Loucy (cell line): ENCODE measurements around the gene ZNF181.

Experiments used
- EZH2phosphoT487 ChIP-seq: fragments of 200-600 bp; IDR thresholded peaks from 2 replicates; pipeline ENCODE4 v1.6.1; 2018; ENCODE audit warnings: antibody characterized with exemption, mild to moderate bottlenecking, moderate library complexity, borderline replicate concordance
- TF ChIP-seq, protein P1 (sequence below): fragments of 200-600 bp; sonication (generic); conservative IDR thresholded peaks from 2 replicates; pipeline ENCODE4 v1.5.1; 2014; ENCODE audit warnings: mild to moderate bottlenecking, antibody characterized with exemption, low read length

DNA sequence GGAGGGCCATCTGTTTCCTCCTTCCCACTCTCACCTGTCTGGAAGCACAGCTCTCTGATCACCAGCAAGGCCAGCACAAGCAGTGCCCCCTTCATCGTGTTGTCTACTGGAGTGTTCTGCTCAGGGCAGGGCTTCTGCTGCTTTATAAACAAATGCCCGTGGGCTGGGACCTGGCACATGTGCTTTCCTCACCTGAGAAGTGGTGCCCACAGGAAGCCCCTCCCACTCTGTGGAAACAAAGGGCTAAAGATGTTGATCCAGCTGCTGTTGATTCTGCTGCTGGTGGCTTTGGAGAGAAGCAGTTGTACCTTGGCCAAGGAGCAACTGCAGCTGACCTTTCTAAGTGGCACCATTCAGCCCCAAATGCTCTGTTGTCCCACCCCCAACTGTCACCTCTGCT lies 26.4 kb upstream of the ZNF181 start:
- TF ChIP-seq, protein P1, sequence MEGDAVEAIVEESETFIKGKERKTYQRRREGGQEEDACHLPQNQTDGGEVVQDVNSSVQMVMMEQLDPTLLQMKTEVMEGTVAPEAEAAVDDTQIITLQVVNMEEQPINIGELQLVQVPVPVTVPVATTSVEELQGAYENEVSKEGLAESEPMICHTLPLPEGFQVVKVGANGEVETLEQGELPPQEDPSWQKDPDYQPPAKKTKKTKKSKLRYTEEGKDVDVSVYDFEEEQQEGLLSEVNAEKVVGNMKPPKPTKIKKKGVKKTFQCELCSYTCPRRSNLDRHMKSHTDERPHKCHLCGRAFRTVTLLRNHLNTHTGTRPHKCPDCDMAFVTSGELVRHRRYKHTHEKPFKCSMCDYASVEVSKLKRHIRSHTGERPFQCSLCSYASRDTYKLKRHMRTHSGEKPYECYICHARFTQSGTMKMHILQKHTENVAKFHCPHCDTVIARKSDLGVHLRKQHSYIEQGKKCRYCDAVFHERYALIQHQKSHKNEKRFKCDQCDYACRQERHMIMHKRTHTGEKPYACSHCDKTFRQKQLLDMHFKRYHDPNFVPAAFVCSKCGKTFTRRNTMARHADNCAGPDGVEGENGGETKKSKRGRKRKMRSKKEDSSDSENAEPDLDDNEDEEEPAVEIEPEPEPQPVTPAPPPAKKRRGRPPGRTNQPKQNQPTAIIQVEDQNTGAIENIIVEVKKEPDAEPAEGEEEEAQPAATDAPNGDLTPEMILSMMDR, result no peak
- no peak for TF ChIP-seq EZH2phosphoT487
